ENCODE data around the gene SNED1.

Gene SNED1

DNA sequence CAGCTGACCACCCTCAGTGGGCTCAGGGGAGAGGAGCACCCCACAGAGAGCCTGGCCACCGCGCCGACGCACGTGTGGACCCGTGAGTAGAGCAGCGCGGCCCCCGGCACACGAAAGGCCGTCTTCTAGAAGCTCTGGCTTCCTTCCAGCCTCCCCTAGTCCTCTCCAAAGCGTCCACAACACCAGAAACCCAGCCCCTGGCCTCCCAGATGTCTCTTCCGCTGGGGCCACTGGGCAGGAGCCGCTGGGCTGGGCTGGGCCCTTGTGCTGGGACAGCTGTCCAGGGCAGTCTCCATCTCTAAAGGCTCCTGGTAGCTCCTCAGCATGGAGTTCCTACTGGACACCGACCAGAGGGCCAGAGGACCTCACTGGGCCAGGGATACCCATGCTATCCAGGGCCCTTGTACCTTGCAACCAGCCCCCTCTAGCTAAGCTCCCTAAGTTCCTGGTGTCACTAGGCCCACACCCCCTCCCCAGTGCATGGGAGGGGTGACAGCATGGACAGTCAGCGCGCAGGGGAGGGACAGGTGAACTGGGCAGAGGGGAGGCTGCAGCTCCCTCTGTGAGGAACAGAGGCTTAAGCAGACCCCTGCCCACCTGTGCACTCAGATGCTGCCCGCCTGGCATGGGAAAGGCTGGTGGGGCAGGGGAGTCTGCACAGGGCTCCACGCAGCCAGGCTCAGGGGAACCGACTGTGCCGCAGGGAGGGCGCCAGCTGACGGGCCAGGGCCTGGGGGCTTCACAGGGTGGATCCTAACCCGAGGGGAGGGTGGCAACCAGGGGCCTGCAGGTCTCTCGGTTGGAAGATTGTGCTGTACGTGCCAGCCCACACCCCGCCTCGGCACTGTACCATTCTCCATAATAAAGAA, 70.8 kb downstream of the SNED1 start:
- H3K4me3 ChIP-seq (ENCODE audit: insufficient read depth, low read depth, low read length, poor library complexity, severe bottlenecking): no peak overlapping the region
- no peaks in the 10 kb centered on the region for H3K27me3 ChIP-seq (replicated peaks; ENCODE audit: control insufficient read depth, insufficient read depth, low read length, poor library complexity, severe bottlenecking)

DNA sequence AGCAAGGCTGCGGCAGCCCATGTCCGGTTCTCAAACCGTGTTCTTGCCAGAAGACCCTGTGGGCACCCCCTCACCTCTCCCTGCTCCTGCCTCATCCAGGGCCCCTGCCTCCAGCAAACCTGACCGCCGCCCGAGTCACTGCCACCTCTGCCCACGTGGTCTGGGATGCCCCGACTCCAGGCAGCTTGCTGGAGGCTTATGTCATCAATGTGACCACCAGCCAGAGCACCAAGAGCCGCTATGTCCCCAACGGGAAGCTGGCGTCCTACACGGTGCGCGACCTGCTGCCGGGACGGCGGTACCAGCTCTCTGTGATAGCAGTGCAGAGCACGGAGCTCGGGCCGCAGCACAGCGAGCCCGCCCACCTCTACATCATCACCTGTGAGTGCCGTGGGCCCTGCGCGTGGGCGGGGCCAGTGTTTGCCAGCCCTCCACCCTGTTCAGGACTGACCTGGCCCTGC, 71.4 kb downstream of the SNED1 start:
- Histone ChIP-seq H3K36me3 (ENCODE audit: control insufficient read depth, insufficient read depth, low read length) (peaks cover 10% of the 10 kb centered on the region), H3K27me3 (replicated peaks; ENCODE audit: control insufficient read depth, insufficient read depth, low read length, poor library complexity, severe bottlenecking) (no peaks in the 10 kb centered on the region), H3K4me3 (ENCODE audit: insufficient read depth, low read depth, low read length, poor library complexity, severe bottlenecking) (no peak overlapping the region), H3K9me3 (ENCODE audit: control insufficient read depth, low read length) (no peaks in the 10 kb centered on the region), H3K4me1 (ENCODE audit: control insufficient read depth, insufficient read depth, low read length, poor library complexity, severe bottlenecking) (no peaks in the 10 kb centered on the region), H3K27ac (ENCODE audit: insufficient read depth, low read length, poor library complexity, severe bottlenecking) (no peak overlapping the region)
- no peak for DNase-seq

More for the DNA sequence above, 70.8 kb downstream of the SNED1 start:
- peaks cover 3% of the 10 kb centered on the region for H3K36me3 ChIP-seq (ENCODE audit: control insufficient read depth, insufficient read depth, low read length)
- no peaks in the 10 kb centered on the region for H3K4me1 ChIP-seq (ENCODE audit: control insufficient read depth, insufficient read depth, low read length, poor library complexity, severe bottlenecking)
- H3K9me3 ChIP-seq (ENCODE audit: control insufficient read depth, low read length): no peaks in the 10 kb centered on the region
- H3K27ac ChIP-seq (ENCODE audit: insufficient read depth, low read length, poor library complexity, severe bottlenecking): no peak overlapping the region
- no peak for DNase-seq

GRCh38 chr2:241070361-241070760, 71.9 kb downstream of the SNED1 start:
- no peaks in the 10 kb centered on the region for H3K4me1 ChIP-seq (ENCODE audit: control insufficient read depth, insufficient read depth, low read length, poor library complexity, severe bottlenecking)
- peaks cover 15% of the 10 kb centered on the region for H3K36me3 ChIP-seq (ENCODE audit: control insufficient read depth, insufficient read depth, low read length)
- no peak for DNase-seq
- no peak overlapping the region for H3K4me3 ChIP-seq (ENCODE audit: insufficient read depth, low read depth, low read length, poor library complexity, severe bottlenecking)
- no peak overlapping the region for H3K27ac ChIP-seq (ENCODE audit: insufficient read depth, low read length, poor library complexity, severe bottlenecking)
- no peaks in the 10 kb centered on the region for H3K27me3 ChIP-seq (replicated peaks; ENCODE audit: control insufficient read depth, insufficient read depth, low read length, poor library complexity, severe bottlenecking)
- no peaks in the 10 kb centered on the region for H3K9me3 ChIP-seq (ENCODE audit: control insufficient read depth, low read length)

GRCh38 chr2:241070811-241071676, 72.6 kb downstream of the SNED1 start:
- no peak overlapping the region for H3K27ac ChIP-seq (ENCODE audit: insufficient read depth, low read length, poor library complexity, severe bottlenecking)
- H3K36me3 ChIP-seq (ENCODE audit: control insufficient read depth, insufficient read depth, low read length): peaks cover 19% of the 10 kb centered on the region
- no peak for DNase-seq

GRCh38 chr2:241071677-241072111, 73.3 kb downstream of the SNED1 start:
- H3K4me3 ChIP-seq (ENCODE audit: insufficient read depth, low read depth, low read length, poor library complexity, severe bottlenecking): no peak overlapping the region
- no peaks in the 10 kb centered on the region for H3K27me3 ChIP-seq (replicated peaks; ENCODE audit: control insufficient read depth, insufficient read depth, low read length, poor library complexity, severe bottlenecking)
- H3K9me3 ChIP-seq (ENCODE audit: control insufficient read depth, low read length): no peaks in the 10 kb centered on the region
- peaks cover 19% of the 10 kb centered on the region for H3K36me3 ChIP-seq (ENCODE audit: control insufficient read depth, insufficient read depth, low read length)
- H3K4me1 ChIP-seq (ENCODE audit: control insufficient read depth, insufficient read depth, low read length, poor library complexity, severe bottlenecking): no peaks in the 10 kb centered on the region
- DNase-seq: no peak
- H3K27ac ChIP-seq (ENCODE audit: insufficient read depth, low read length, poor library complexity, severe bottlenecking): no peak overlapping the region

More at GRCh38 chr2:241070811-241071676, 72.6 kb downstream of the SNED1 start:
- Histone ChIP-seq H3K27me3 (replicated peaks; ENCODE audit: control insufficient read depth, insufficient read depth, low read length, poor library complexity, severe bottlenecking) (no peaks in the 10 kb centered on the region), H3K9me3 (ENCODE audit: control insufficient read depth, low read length) (no peaks in the 10 kb centered on the region), H3K4me3 (ENCODE audit: insufficient read depth, low read depth, low read length, poor library complexity, severe bottlenecking) (no peak overlapping the region), H3K4me1 (ENCODE audit: control insufficient read depth, insufficient read depth, low read length, poor library complexity, severe bottlenecking) (no peaks in the 10 kb centered on the region)

DNA sequence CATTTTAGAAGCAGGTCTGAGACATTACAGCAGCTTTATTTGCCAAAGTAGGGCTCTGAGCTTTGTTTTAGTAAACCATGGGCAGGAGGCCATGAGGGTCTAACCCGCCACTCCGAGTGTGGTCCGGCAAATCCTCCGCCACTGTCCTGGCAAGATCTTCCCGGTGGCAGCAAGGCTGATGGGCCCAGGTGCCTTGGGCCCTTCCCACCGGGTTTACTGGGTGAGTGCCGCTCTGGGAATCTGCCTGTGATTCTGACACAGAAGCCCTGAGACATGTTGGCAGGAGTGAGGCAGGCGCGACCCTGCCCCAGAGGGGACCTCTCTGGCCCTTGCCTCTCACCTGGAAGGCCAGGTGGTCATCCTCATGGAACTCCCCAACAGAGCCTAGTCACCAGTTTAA, 73.7 kb downstream of the SNED1 start:
- H3K27ac ChIP-seq (ENCODE audit: insufficient read depth, low read length, poor library complexity, severe bottlenecking): no peak overlapping the region
- no peaks in the 10 kb centered on the region for H3K27me3 ChIP-seq (replicated peaks; ENCODE audit: control insufficient read depth, insufficient read depth, low read length, poor library complexity, severe bottlenecking)
- DNase-seq: no peak
- peaks cover 19% of the 10 kb centered on the region for H3K36me3 ChIP-seq (ENCODE audit: control insufficient read depth, insufficient read depth, low read length)
- no peaks in the 10 kb centered on the region for H3K4me1 ChIP-seq (ENCODE audit: control insufficient read depth, insufficient read depth, low read length, poor library complexity, severe bottlenecking)
- no peaks in the 10 kb centered on the region for H3K9me3 ChIP-seq (ENCODE audit: control insufficient read depth, low read length)
- H3K4me3 ChIP-seq (ENCODE audit: insufficient read depth, low read depth, low read length, poor library complexity, severe bottlenecking): no peak overlapping the region

DNA sequence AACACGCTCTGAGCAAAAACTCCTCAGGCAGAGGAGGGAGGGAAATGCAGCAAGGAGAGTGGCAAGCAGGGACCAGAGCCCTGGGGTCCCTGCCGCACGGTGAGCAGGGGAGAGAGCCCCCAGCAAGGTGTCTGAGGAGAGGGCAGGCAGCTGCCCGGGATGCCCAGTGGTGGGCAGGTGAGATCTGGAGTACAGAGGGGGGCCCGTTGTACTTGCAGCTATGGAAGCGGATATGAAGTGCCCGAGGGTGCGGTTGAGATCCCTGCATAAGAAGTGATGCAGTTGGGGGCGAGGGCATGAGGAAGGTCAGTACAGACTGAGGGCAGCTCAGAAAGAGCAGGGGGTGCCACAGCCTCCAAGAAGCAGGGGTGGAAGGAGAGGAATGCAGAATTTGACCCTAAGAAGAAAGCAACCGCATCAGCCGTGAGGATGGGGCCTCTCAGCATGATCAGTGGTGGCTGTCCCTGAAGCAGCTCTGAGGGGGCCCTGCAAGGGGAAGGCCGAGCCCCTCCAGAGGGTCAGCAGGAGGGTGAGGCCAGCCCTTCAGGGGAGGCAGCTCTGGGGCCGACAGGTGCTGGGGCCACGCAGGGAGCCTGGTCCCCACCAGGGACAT, 74.2 kb downstream of the SNED1 start:
- no peaks in the 10 kb centered on the region for H3K9me3 ChIP-seq (ENCODE audit: control insufficient read depth, low read length)
- peaks cover 19% of the 10 kb centered on the region for H3K36me3 ChIP-seq (ENCODE audit: control insufficient read depth, insufficient read depth, low read length)
- no peak overlapping the region for H3K4me3 ChIP-seq (ENCODE audit: insufficient read depth, low read depth, low read length, poor library complexity, severe bottlenecking)
- no peaks in the 10 kb centered on the region for H3K27me3 ChIP-seq (replicated peaks; ENCODE audit: control insufficient read depth, insufficient read depth, low read length, poor library complexity, severe bottlenecking)
- H3K4me1 ChIP-seq (ENCODE audit: control insufficient read depth, insufficient read depth, low read length, poor library complexity, severe bottlenecking): no peaks in the 10 kb centered on the region
- DNase-seq: no peak
- H3K27ac ChIP-seq (ENCODE audit: insufficient read depth, low read length, poor library complexity, severe bottlenecking): no peak overlapping the region

DNA sequence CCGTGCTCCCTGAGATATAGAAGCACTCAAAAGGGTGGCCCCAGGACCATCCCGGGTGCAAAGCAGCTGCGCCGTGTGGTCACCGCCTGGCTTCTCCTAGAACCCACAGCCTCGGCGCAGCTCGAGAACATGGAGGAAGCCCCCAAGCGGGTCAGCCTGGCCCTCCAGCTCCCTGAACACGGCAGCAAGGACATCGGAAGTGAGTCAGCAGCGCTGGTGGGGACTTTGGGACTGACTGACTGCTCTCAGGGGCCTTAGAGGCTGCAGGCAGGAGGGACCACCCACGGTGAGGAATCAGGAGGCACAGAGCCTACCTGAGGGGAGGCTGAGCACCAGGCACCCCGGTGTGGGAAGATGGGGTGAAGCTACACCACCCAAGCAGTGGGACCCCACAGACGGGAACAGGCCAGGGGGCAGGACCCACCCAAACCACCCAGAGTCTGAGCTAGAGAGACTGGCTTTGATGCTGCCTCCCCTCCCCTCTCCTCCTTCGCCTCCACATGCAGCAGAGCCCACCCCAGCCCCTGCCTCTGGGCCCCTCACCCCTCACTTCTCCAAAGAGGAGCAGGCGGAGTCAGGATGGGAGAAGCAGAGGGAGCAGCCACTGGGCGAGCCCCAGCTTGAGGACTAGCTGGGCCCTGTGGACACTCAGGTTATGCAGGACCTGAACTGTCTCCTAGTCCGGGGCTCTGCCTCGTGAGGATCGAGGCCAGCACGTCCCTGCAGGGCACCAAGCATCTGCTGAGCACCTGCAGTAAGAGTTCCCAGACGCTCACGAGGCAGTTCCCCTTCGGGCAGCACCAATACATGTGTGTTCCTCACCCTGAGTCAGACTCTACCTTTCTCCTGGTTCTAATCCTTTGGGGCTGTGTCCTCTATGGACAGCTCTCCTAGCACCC, 75.0 kb downstream of the SNED1 start:
- no peaks in the 10 kb centered on the region for H3K9me3 ChIP-seq (ENCODE audit: control insufficient read depth, low read length)
- H3K4me3 ChIP-seq (ENCODE audit: insufficient read depth, low read depth, low read length, poor library complexity, severe bottlenecking): no peak overlapping the region
- H3K4me1 ChIP-seq (ENCODE audit: control insufficient read depth, insufficient read depth, low read length, poor library complexity, severe bottlenecking): no peaks in the 10 kb centered on the region
- H3K27ac ChIP-seq (ENCODE audit: insufficient read depth, low read length, poor library complexity, severe bottlenecking): no peak overlapping the region
- no peaks in the 10 kb centered on the region for H3K27me3 ChIP-seq (replicated peaks; ENCODE audit: control insufficient read depth, insufficient read depth, low read length, poor library complexity, severe bottlenecking)
- H3K36me3 ChIP-seq (ENCODE audit: control insufficient read depth, insufficient read depth, low read length): peaks cover 19% of the 10 kb centered on the region
- no peak for DNase-seq

Data from effector memory CD4-positive, alpha-beta T cell (primary cell).